Transverse colon (tissue), 4 donors: Measurements from ENCODE around the gene WSCD2.

Source experiments
- CTCF ChIP-seq, 5 experiments: fragments of 200-600 bp in 3 of 5; fragments of 450-650 bp in 2 of 5; sonication (generic) in 3 of 5; IDR thresholded peaks; 1 replicate in 2 of 5; 2 replicates in 3 of 5; pipeline ENCODE4 v1.5.1; 2016 to 2017; ENCODE audit warnings: antibody characterized with exemption in 5 of 5, inconsistent platforms in 3 of 5, mild to moderate bottlenecking in 2 of 5, moderate library complexity in 1 of 5
- POLR2A ChIP-seq: fragments of 450-650 bp; IDR thresholded peaks from one replicate; pipeline ENCODE4 v1.6.1; 2016; ENCODE audit warnings: antibody characterized with exemption, mild to moderate bottlenecking, moderate library complexity
- POLR2AphosphoS5 ChIP-seq, 3 donors: sonication (generic); formaldehyde crosslinking; IDR thresholded peaks; one replicate each; pipeline ENCODE4 v1.6.1; 2016; ENCODE audit warnings: antibody characterized with exemption in 3 of 3

GRCh38 chr12:108131035-108131434, 1.9 kb downstream of the WSCD2 start:
- TF ChIP-seq POLR2AphosphoS5 (IDR thresholded peaks at IDR 0.05): no peak
- TF ChIP-seq POLR2A: no peak
- no peak for TF ChIP-seq CTCF (IDR thresholded peaks at IDR 0.05)
